T follicular helper cell (primary cell): Measurements from ENCODE around the gene MAP3K1.

ENCODE experiments used
- DNase-seq: peaks from one replicate; pipeline ENCODE4 v3.0.0-alpha.2; 2020; ENCODE audit warnings: low read depth

MAP3K1 gene

DNA sequence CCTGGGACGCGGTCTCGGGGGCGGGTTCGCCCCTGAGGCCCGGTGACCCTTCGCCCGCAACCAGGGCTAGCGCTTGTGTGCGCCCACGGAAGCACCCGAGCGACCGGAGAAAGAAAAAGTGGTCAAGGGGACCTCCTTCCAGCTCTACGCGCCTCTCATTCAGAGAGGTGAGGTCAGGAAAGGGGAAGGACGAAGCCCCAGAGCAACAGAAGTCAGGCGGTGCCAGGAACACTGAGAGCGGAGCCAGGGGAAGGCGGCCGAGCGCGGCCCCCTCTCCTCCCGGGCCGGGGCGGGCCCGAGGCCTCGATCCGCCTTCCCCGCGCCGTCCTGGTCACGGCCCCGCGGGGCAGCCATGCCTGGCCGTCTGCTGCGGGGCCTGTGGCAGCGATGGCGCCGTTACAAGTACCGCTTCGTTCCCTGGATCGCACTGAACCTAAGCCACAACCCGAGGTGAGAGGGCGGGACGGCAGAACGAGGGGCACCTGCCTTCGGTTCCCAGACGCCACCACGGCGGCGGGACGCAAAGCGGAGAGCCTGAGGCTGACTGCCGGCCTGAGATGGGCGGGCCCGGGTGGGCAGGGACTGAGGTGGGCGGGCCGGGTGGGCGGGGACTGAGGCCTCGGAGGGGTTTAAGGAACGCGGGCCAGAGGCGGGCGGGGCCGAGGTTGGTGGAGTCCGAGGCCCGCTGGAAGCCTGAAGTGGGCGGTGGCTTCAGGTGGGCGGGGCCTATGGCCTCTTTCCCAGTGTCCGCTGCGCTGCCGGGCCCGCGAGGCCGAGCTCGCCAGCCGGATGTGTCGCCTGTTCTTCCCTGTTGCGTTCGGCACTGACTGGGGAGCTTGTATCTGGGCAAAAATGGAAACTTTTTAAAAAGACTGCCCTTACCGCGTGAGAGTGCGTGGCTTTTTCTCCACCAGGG, 94.2 kb downstream of the MAP3K1 start, which contains the start of gene SETD9:
SETD9 (plus strand) TSS at position 303 of the 916 bp plus-strand sequence; CDS start at position 353, 50 bp downstream.
- peak; percentile 72 for DNase-seq

DNA sequence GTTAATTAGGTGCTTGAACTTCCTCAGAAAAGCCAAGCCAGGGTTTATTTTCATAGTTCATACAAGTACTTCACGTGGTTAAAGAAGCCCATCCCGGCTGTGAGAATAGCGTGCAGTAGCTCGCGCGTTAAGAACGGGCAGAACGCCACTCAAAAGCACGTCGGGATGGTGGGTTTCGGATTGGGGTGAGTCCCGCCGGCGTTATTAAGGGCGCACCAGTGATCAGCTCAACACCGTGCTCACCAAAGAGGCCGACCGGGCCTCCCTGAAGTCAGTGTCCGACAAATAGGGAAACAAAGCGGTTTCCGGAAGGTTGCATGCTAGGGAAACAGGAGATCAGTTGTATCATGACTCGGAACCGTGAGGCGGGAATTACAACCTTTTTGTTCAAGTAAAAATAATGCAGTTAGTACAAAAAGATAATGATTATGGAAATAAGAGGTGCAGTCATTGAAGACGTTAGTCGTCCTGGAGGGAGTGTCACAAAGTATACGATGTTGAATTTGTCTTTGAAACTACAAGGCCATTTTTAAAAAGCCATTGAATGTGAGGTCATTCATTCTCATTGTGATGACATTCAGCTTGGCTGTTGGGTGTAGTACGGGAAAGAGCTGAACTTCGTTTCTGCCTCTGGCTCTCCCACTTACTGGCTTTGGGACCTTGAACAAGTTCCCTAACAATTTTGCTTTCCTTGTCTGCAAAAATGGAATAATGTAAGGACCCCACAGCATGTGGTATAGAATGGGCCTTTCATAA, 95.0 kb downstream of the MAP3K1 start:
- peak; percentile 6 for DNase-seq

DNA sequence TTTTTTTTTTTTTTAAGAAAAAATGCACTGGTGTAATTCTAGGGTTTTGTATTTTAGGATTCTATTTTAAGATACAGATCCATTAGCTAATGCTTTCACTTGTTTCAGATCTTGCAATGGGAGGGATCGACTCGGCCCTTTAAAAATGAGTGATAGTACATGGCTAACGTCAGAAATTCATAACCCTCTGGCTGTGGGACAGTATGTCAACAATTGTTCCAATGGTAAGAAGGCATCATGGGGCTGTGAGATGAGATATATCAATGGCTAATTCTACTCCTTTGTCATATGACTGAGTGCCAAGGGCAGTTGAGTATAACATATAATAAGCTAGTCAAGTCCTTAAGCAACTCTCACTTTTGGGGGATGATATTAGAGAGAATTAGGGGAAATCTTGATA, 98.4 kb downstream of the MAP3K1 start:
- no peak for DNase-seq

DNA sequence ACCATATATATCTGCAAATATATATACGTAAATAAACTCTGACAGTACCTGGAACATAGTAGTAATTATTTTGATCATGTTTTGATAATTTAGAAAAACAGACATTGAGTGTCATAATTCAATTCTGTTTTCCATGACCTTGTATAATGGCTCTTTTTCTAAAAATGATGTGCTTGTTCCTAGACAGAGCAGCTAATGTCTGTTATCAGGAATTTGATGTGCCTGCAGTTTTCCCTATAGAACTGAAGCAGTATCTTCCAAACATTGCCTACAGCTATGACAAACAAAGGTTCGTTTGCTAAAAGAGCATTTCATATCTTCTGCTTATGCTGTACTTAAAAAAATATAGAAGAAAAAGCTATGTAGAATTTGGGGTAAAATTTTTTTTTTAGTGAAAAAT, 99.3 kb downstream of the MAP3K1 start:
- DNase-seq = no peak

DNA sequence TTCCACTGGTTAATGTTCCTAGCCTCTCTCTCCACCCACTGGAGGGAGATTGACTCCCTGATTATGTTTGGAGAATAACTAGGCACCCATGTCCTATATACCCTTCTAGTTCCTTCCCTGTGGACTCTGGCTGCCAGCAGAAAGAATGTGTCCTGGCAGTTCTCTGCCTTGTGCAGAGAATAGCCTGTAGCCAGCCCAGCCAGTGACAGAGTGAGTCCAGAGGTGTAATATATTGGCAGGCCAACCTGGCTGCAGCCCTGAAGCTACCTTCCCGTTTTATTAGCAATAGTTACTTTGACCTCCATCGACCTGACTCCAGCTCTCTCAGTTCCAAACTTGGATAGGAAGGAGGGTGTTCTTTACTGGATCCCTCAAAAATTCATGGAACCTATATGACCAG, 102.2 kb downstream of the MAP3K1 start:
- DNase-seq = no peak

DNA sequence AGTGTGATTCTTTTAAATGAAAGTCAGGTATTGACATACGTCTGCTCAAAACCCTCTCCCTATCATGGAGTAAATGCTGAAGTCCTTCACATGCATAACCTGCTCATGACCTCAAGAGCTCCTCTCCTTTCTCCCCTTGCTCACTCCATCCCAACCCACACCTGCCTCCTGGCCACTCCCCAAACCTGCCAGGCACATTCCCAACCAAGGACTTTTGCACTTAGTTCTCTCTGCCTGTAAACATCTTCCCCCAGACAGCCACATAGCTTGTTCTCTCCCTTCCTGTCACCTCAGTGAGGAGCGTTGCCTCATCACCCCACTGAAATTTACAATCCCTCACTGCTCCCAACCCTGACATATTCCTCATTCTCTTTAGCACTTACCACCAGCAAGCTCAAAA, 102.7 kb downstream of the MAP3K1 start:
- DNase-seq = no peak

DNA sequence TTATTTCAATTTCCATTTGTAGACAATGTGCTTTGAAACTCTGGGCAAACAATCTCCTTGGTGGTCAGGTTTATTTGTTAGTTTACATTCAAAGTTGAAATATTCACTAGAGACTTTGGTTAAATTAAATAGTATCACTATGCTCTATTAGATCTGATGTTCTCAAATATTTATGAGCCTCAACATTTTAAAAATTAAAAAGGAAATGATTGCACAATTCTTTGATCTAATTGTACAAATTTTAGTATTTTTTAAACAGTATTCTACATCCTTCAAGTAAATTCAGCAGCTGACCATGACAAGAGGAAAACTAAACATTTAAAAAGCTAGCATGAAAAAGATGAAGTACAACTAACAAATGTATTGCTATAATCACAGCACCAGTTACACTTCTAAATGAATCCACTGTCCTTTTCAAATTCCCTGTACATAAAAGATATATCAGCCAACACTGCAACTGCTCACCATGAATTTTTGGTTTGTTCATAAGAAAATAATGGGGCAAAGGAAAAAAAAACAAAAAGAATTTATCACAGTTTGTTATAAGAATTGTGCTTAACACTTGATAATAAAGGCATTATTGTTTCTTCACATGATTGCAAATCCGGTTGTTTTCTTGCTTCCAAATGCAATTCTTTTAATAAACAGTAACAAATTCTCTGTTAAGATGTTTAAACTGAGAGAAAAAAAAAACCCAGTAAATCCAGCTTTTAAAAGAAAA, 104.8 kb downstream of the MAP3K1 start:
- DNase-seq = no peak

DNA sequence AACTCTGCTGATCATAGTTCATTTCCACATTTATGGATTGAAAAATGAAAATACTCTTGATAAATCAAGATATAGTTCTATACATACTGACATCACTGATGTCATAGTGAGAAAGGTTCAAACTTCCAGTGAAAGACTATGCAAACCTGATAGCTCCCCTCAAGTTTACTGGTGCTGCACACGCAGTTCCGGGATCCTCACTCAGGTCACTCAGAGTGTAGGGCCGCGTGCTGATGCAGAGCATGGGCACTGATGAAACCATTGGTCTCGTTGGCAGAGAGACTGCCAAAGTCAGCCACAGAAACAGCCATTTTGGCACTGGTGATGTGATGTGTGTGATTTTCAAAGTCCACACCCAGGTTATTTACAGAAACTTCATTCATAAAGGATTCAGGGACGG, 107.6 kb downstream of the MAP3K1 start:
- DNase-seq = no peak

DNA sequence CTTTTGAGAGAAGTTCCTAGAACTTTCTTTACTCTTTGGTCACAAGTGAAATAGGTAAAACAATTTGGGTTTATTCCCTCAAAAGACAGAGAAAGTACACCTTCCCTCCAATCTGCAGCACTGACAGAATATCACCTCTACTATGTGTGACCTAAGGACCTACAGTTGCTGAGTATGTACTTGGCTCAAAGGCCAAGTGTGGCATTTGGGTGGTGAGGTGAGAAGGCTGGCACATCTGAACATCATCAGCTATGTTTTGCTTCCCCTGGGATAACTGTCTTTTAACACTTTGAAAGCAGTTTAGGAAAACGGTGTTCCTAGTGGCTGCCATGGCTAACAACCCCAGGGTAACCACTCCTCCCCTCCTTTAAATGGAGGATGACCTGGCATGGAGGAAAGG, 119.0 kb downstream of the MAP3K1 start:
- no peak for DNase-seq

DNA sequence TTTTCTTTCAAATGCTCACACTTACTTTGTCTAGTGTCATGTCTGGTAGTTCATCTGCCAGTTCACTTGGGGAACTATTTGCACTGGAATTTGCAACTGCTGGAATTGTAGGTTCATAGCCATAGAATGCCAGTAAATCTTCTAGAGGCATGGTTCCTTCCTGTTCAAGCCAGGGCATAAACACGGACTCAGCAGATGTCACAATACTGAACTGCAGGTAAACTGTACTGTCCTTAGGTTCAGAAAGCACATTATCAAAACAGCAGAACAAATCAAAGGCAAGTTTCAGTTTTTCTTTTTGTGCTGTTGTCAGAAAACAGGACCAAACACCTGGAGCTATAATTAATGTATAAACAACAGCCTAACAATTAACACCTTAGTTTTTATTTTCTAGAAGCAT, 123.5 kb downstream of the MAP3K1 start:
- DNase-seq = no peak

DNA sequence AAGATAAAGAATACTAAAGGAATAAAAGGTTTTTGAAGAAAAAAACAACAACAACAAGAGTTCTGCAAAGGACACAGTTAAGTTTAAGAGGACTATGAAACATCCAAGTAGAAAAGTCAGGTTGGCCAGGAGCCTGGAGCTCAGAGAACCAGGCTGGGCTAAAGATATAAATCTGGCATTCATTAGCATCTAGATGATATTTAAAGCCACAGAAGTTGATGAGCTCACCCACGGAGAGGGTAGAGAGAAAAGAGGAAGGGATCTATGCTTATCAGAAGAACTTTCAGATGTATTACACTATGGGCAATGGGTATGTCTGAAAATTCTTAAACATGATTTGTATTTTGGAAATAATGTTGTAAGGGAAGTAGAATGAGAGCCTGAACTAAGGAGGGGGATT, 126.6 kb downstream of the MAP3K1 start:
- DNase-seq = no peak
